Muscle of arm (tissue), 12 donors: ENCODE measurements around the gene BRAF. TPM values are rescaled to one million over a fixed set of nuclear protein-coding genes. Genes with fewer than 3 reads are reported as not detected.
A peak's percentile ranks its signal among the peaks of the same experiment; 100 is the strongest.
"Not testable (repeated sequence)": the region's sequence is repeated elsewhere in the genome, so short reads cannot be mapped to it uniquely, and the experiment has no call there.

ENCODE experiments used
- DNase-seq: peaks from one replicate; pipeline ENCODE4 v3.0.0-alpha.2; 2013
- polyA plus RNA-seq, 12 donors: library from polyadenylated mRNA; unstranded; fragments of 120-200 nt; gene quantifications; one replicate each; pipeline ENCODE4 v1.2.1, GENCODE V29; 2013; ENCODE audit not compliant: insufficient read length in 12 of 12

Gene BRAF
- polyA plus RNA-seq, 12 donors: 9.8 to 17.6 (median 13.2) TPM; not detected in 1

GRCh38 chr7:140714331-140715040 is 210.2 kb downstream of the BRAF start:
- no peak for DNase-seq

- DNase-seq: not testable (repeated sequence)
Measured at GRCh38 chr7:140712392-140712791, 212.3 kb downstream of the BRAF start.

- not testable (repeated sequence) for DNase-seq
Measured at GRCh38 chr7:140708764-140709163, 216.0 kb downstream of the BRAF start.

GRCh38 chr7:140707132-140707531 is 217.6 kb downstream of the BRAF start:
- DNase-seq: no peak

GRCh38 chr7:140704205-140704604 is 220.5 kb downstream of the BRAF start:
- no peak for DNase-seq

- DNase-seq: no peak
Measured at GRCh38 chr7:140702774-140703173, 222.0 kb downstream of the BRAF start.

- DNase-seq: no peak
Measured at GRCh38 chr7:140698477-140698876, 226.3 kb downstream of the BRAF start.

GRCh38 chr7:140697447-140698143 is 227.1 kb downstream of the BRAF start:
- DNase-seq: no peak

- DNase-seq: peak; percentile 89
Measured at GRCh38 chr7:140696680-140697446, 227.9 kb downstream of the BRAF start, which contains the start of gene NDUFB2. TSS of gene NDUFB2 (plus strand) at chr7:140696708. CDS start at chr7:140696745, 37 bp downstream.

GRCh38 chr7:140696024-140696679 is 228.6 kb downstream of the BRAF start:
- DNase-seq: peak; percentile 95

- no peak for DNase-seq
Measured at GRCh38 chr7:140695381-140695780, 229.3 kb downstream of the BRAF start.

- DNase-seq: no peak
Measured at GRCh38 chr7:140694592-140694991, 230.1 kb downstream of the BRAF start.

GRCh38 chr7:140693849-140694248 is 230.9 kb downstream of the BRAF start:
- not testable (repeated sequence) for DNase-seq

GRCh38 chr7:140691376-140692045 is 233.2 kb downstream of the BRAF start:
- DNase-seq: no peak

GRCh38 chr7:140689199-140690152 is 235.3 kb downstream of the BRAF start:
- DNase-seq: no peak

GRCh38 chr7:140688341-140688740 is 236.4 kb downstream of the BRAF start:
- DNase-seq: no peak

GRCh38 chr7:140686921-140687320 is 237.8 kb downstream of the BRAF start:
- DNase-seq: no peak

GRCh38 chr7:140685407-140686087 is 239.2 kb downstream of the BRAF start:
- no peak for DNase-seq
